T-helper 2 cell treated with Interferon-gamma antibody and Interleukin-4, amounts not matched to agents 100 ng/mL and 5 ng/mL, for 36 hours (primary cell): ENCODE data around the gene CRYBG3. TPM values are rescaled to one million over a fixed set of nuclear protein-coding genes. Genes with fewer than 3 reads are reported as not detected.

Source experiments
- intact Hi-C: fragments of 100-400 bp; cut with micrococcal nuclease; formaldehyde crosslinking; loops from one replicate; pipeline ENCODE4 v1.15.1; 2023
- total RNA-seq: library from RNA; stranded (reverse); gene quantifications from 2 replicates; pipeline ENCODE4 v1.2.3, GENCODE V29; 2022

Gene CRYBG3
- total RNA-seq = 8.3 and 8.5 TPM in 2 replicates

GRCh38 chr3:97821774-97822358, at the start of gene CRYBG3:
Gene CRYBG3, plus strand, starts transcription at chr3:97822011. Its CDS starts 196 bp downstream, at chr3:97822207.
- intact Hi-C loops = loop anchor here (1.0 to 10.0 kb wide), 11 partner anchors 29 to 1993 kb away; partner anchors contain the start of genes ARL6, CMSS1, CPOX and DCBLD2

DNA sequence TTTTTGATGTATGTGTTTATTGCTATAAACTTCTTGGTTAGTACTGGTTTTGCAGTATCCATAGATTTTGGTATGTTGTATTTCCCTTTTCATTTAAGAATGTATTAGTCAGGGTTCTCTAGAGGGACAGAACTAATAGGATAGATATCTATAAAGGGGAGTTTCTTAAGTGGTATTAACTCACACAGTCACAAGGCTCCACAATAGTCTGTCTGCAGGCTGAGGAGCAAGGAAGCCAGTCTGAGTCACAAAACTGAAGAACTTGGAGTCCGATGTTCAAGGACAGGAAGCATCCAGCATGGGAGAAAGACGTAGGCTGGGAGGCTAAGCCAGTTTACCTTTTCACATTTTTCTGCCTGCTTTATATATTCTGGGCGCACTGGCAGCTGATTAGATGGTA, 48.9 kb upstream of the CRYBG3 start:
- intact Hi-C loops = no loop called here

GRCh38 chr3:97778152-97778551, 43.7 kb upstream of the CRYBG3 start:
- intact Hi-C loops = no loop called here

- intact Hi-C loops = loop anchor here (1.0 to 2.0 kb wide), 6 partner anchors 28 to 535 kb away; partner anchors contain the start of gene ARL6
Observed at GRCh38 chr3:97793420-97794019, 28.3 kb upstream of the CRYBG3 start.

- intact Hi-C loops = no loop called here
Observed at GRCh38 chr3:97795951-97796350, 25.9 kb upstream of the CRYBG3 start.

DNA sequence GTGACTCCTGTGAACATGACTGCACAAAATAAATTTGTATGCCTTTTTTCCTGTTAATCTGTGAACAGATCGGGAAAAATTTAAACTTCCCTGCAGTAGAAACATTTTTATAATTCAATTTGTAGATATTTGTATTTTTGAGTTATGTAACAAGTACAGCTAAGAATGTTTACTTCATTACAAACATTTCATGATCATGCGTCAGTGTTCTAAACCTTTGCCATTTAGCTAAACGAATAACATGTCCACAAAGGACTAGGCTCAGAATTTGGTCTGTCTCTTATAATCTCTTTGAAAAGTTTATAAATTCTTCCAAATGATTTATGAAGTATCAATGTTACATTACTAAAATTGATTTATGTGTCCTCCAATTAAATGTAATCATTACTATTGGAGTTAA, 17.3 kb upstream of the CRYBG3 start:
- intact Hi-C loops = no loop called here

- intact Hi-C loops = no loop called here
Observed at GRCh38 chr3:97810779-97811390, 10.9 kb upstream of the CRYBG3 start.

DNA sequence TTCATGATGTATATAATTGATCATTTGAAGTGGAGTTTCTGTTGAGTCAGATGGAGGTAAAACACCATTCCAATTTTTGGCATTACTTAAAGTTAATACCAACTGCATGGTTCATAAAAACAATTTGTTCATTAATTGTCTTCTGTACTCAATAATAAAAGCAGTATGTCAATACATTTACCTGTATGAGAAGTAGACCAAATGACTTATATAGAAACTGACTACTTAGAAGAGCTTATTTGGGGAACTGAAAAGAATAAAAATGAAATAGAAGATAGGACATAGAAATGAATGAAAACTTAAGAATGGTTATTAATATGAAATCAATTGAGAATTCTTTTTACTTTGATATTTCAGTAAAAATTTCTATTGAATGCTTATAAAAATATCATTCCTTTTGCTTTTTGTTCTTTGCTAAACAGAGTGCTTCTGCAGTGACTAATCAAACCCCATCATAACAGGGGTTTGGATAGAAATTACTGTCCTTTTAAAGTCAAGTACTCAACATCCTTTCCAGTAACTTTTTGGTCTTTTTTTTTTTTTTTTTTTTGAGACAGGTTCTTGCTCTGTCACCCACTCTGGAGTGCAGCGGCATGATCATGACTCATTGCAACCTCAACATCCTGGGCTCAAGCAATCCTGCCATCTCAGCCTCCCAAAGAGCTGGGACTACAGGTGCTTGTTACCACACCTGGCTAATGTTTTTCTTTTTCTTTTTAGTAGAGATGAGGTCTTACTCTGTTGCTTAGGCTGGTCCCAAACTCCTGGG, 6.5 kb upstream of the CRYBG3 start:
- intact Hi-C loops = no loop called here

DNA sequence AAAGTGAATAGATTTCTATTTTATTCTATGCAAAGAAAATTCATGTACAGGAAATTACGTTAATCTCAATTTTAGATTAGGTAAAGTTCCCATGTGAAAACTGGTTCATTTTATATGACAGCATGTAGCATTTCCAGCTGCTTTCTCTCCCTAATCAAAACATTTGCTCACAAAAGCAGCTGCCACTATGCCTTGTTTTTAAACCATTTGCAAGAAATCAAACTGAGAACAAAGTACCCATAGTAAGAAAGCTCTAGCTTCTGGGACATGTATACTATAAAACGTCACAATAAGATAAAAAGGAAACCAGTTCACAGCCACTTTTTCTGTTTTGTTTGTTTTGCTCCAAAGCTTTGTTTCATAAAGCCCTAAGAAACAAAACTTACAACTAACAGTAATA, 5.0 kb upstream of the CRYBG3 start:
- intact Hi-C loops = no loop called here

DNA sequence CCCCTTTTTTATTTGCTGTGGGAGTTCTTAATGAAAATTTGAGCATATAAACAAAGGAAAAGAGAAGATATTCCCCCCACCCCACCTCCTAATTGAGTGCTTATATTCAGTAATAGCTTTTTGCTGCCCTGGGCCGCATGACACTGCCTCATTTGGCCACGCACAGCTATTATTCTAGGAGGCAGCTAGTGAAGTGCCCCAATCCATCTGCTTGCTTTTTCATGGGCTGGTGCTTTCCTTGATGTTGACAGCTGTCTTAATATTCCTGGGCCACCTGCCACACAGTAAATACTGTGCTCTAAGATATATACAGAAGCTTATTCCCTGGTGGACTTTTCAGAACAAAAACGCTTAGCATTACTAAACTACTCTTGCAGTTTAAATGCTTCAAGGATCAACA, 3.8 kb upstream of the CRYBG3 start:
- intact Hi-C loops = no loop called here

DNA sequence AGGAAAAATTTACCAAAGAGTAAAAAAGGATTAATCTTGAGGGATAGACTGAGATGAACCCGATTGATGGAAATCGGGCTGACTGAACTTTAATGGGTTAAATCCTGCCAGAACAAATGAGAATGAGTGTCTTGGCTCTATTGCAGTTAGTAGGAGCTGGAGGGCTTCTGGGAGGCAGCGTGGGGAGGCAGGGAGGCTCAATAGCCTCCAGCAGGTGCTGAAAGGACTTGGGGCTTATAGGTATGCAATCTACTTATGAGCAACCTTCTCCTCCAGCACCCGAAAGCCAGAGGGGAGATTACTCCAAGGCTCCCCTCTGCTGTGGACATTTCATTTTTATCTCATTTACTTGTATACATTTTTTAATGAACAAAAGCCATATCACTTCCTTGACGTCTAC, 1.0 kb upstream of the CRYBG3 start:
- intact Hi-C loops = loop anchor here (1.0 to 10.0 kb wide), 10 partner anchors 27 to 1994 kb away; partner anchors contain the start of genes ARL6, CMSS1, CPOX and DCBLD2

- intact Hi-C loops = loop anchor here (1.0 to 10.0 kb wide), 10 partner anchors 28 to 1993 kb away; partner anchors contain the start of genes ARL6, CMSS1, CPOX and DCBLD2
Observed at GRCh38 chr3:97821287-97821773, 481 bp upstream of the CRYBG3 start.

GRCh38 chr3:97822359-97822775, 556 bp downstream of the CRYBG3 start:
- intact Hi-C loops = loop anchor here (2.0 to 10.0 kb wide), 5 partner anchors 50 to 1992 kb away; partner anchors contain the start of genes CMSS1 and CPOX

DNA sequence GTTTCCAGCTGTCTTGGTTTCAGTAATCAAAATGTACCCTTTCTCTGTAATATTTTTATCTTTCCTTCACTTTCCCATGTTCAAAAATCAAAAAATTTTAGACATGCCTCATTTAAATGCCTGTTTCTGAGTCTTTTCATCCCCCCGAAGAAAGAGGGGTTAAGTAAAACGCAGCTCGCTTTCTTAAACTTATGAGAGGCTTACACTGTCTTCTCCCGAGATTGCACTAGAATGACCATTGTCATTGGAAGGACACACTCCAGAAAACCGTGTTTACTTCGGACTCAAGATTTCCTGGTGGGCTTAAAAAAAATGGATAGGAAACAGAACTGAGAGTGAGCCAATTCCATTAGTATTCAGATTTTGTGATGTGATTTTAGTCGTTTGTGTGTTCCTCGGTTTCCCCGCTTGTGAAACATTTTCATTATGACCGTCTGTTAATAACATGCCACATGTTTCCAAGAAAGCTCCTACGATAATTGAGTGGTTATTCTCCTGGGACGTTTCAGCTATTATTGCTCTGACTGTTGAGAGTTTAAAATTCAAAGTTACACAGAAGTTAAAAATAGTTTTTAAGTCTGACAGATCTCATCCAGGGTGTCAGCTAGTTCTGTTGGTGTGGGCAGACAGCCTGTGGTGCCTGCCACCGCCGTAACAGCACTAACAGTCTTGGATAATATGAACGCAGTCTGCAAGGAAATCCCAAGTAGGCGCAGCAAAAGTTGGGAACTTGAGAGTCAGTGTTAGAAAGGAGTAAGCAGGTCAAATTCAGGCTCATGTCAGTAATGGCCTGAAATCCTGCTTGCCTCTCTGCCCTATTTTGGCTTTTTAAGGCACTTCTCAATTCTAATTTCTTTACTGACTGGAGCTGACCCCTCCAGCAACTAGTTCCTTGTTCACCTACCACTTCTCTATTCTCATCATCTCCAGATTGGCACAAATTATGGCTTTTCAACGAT, 1.5 kb downstream of the CRYBG3 start:
- intact Hi-C loops = loop anchor here (2.0 to 10.0 kb wide), 5 partner anchors 49 to 1991 kb away; partner anchors contain the start of genes CMSS1 and CPOX

- intact Hi-C loops = loop anchor here (10.0 kb wide), 2 partner anchors 730 to 1990 kb away; partner anchors contain the start of gene CMSS1
Observed at GRCh38 chr3:97825101-97825500, 3.3 kb downstream of the CRYBG3 start.

- intact Hi-C loops = loop anchor here (10.0 kb wide), 2 partner anchors 727 to 1987 kb away; partner anchors contain the start of gene CMSS1
Observed at GRCh38 chr3:97827741-97828471, 6.1 kb downstream of the CRYBG3 start.

DNA sequence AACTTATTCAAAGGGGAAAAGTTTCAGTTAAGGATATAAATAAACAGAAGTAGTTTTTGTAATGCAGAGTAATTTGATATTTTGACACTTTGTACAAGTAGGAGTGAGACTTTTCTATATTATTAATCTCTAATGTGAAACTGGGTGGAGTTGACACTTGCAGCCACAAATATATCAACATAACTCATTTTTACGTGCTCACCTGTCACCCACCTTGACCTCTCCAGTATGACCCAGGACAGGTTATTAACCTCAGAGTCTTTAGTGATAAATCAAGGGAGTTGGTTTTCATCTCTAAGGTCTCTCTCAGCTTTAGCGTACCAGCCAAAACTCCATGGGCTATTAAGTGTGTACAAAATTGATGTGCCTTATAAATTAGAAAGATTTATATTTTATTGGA, 7.4 kb downstream of the CRYBG3 start:
- intact Hi-C loops = loop anchor here (10.0 kb wide), 2 partner anchors 726 to 1986 kb away; partner anchors contain the start of gene CMSS1

- intact Hi-C loops = no loop called here
Observed at GRCh38 chr3:97830638-97831037, 8.8 kb downstream of the CRYBG3 start.

DNA sequence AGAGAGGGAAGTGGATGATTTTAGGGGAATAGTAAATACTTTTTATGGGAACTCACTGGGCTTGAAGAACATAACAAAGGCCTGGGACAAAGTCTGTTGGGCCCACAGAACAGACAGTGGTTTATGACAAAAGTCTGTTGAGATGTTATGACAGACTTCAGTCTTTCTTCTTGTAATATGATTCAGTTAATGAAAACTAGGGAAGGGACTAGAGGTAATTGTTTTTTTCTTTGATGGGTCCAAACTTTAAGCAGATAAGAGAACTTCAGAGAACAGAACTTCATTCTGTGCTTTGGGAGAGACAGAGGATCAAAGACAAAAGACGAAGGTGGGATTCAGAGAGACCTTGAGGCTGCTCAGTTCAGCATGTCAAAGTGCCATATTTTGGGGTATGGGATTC, 9.3 kb downstream of the CRYBG3 start:
- intact Hi-C loops = no loop called here
